ENCODE results near the gene GPR89B.
"Not testable (repeated sequence)": the region's sequence is repeated elsewhere in the genome, so short reads cannot be mapped to it uniquely, and the experiment has no call there.

Gene GPR89B

GRCh38 chr1:147928236-147929132, at the start of gene GPR89B:
TSS of gene GPR89B (plus strand) at chr1:147928420. CDS start at chr1:147928537, 117 bp downstream.
- DNase-seq: peak; percentile 91

GRCh38 chr1:147879911-147880310, 48.3 kb upstream of the GPR89B start:
- DNase-seq: no peak

GRCh38 chr1:147882535-147882934, 45.7 kb upstream of the GPR89B start:
- no peak for DNase-seq

GRCh38 chr1:147890177-147890790, 37.9 kb upstream of the GPR89B start:
- peak; percentile 59 for DNase-seq

- DNase-seq: no peak
Measured at GRCh38 chr1:147891088-147891487, 37.1 kb upstream of the GPR89B start.

GRCh38 chr1:147892216-147892615, 36.0 kb upstream of the GPR89B start:
- DNase-seq: peak; percentile 41

GRCh38 chr1:147892731-147893214, 35.4 kb upstream of the GPR89B start:
- peak; percentile 62 for DNase-seq

GRCh38 chr1:147895123-147895522, 33.1 kb upstream of the GPR89B start:
- DNase-seq: no peak

GRCh38 chr1:147897029-147897752, 31.0 kb upstream of the GPR89B start:
- no peak for DNase-seq

- DNase-seq: no peak
Measured at GRCh38 chr1:147897789-147898188, 30.4 kb upstream of the GPR89B start.

GRCh38 chr1:147902253-147902845, 25.9 kb upstream of the GPR89B start, which contains the start of gene GJA8:
TSS of gene GJA8 (plus strand) at chr1:147902795. CDS start at chr1:147907956, 5,161 bp downstream.
- DNase-seq: no peak

- no peak for DNase-seq
Measured at GRCh38 chr1:147904726-147905125, 23.5 kb upstream of the GPR89B start.

GRCh38 chr1:147907786-147908509, 20.3 kb upstream of the GPR89B start:
- no peak for DNase-seq

- DNase-seq: no peak
Measured at GRCh38 chr1:147912553-147912952, 15.7 kb upstream of the GPR89B start.

- no peak for DNase-seq
Measured at GRCh38 chr1:147913362-147913942, 14.8 kb upstream of the GPR89B start.

GRCh38 chr1:147919896-147920295, 8.3 kb upstream of the GPR89B start:
- DNase-seq: no peak

GRCh38 chr1:147924813-147925212, 3.4 kb upstream of the GPR89B start:
- DNase-seq: no peak

- DNase-seq: peak; percentile 75
Measured at GRCh38 chr1:147927215-147927614, 1.0 kb upstream of the GPR89B start.

GRCh38 chr1:147927689-147928088, 531 bp upstream of the GPR89B start:
- not testable (repeated sequence) for DNase-seq

GRCh38 chr1:147931137-147931536, 2.9 kb downstream of the GPR89B start:
- not testable (repeated sequence) for DNase-seq

GRCh38 chr1:147935296-147935695, 7.1 kb downstream of the GPR89B start:
- not testable (repeated sequence) for DNase-seq

- DNase-seq: not testable (repeated sequence)
Measured at GRCh38 chr1:147940456-147940855, 12.2 kb downstream of the GPR89B start.
